ENCODE measurements around the gene RALBP1.

RALBP1 gene

DNA sequence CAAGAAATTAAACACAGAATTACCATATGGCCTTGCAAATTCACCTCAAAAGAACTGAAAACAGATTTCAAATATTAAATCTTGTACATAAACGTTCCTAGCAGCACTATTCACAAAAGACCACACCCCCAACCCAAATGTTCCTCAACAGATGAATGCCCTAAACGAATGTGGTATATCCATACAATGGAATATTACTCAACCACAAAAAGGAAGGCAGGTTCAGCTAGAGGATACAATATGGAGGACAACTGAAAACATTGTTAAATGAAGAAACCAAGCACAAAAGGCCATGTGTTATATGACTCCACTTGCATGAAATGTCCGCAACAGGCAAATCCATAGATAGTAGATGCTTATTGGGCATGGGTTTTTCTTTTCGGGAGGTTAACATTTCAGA lies 77.3 kb downstream of the RALBP1 start:
- no peak for TF ChIP-seq SPI1 (IDR thresholded peaks at IDR 0.05; ENCODE audit: low read depth, low read length)
- no peak for FAIRE-seq
- no peak for DNase-seq (ENCODE audit: insufficient read length, low spot score)

DNA sequence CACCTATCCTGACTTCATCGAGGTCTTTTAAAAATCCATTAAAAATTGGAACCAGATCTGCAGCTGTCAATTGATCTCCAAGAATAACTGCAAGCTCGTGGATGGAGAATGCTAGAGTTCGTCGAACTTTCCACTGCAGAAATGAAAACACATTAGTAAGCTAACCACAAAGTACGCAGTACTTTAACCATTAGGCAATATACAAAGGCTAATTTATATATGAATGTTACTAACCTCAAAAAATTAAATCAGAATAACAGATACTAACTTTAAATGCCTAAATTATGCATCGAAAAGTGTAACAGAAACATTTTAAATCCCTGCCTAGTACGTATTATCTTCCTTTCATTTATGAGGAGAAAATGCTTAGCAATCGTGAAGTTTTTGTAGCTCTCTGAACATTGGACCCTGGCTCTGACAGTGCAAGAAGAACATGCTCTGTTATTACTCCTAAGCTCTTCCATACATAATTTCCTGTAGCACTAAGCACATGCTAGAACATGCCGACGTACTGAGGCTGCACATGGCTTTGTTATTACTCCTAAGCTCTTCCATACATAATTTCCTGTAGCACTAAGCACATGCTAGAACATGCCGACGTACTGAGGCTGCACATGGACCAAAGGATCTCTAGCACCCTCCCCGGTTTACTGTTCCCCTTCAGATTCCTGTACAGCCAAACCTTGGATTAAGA lies 82.1 kb downstream of the RALBP1 start:
- FAIRE-seq (no peak), DNase-seq (ENCODE audit: insufficient read length, low spot score) (no peak)
- TF ChIP-seq POU2F2 (IDR thresholded peaks at IDR 0.05; ENCODE audit: low read depth, low read length): no peak
- TF ChIP-seq POLR2AphosphoS5 (IDR thresholded peaks at IDR 0.05; ENCODE audit: low read depth, low read length): no peak
- no peak for TF ChIP-seq TAF1 (IDR thresholded peaks at IDR 0.05; ENCODE audit: low read depth, low read length)
- TF ChIP-seq SPI1 (IDR thresholded peaks at IDR 0.05; ENCODE audit: low read depth, low read length): no peak
- TF ChIP-seq POLR2A (IDR thresholded peaks at IDR 0.05; ENCODE audit: low read depth, low read length): no peak
- TF ChIP-seq PAX5 (IDR thresholded peaks at IDR 0.05; ENCODE audit: insufficient read depth, low read length, severe bottlenecking): no peak

DNA sequence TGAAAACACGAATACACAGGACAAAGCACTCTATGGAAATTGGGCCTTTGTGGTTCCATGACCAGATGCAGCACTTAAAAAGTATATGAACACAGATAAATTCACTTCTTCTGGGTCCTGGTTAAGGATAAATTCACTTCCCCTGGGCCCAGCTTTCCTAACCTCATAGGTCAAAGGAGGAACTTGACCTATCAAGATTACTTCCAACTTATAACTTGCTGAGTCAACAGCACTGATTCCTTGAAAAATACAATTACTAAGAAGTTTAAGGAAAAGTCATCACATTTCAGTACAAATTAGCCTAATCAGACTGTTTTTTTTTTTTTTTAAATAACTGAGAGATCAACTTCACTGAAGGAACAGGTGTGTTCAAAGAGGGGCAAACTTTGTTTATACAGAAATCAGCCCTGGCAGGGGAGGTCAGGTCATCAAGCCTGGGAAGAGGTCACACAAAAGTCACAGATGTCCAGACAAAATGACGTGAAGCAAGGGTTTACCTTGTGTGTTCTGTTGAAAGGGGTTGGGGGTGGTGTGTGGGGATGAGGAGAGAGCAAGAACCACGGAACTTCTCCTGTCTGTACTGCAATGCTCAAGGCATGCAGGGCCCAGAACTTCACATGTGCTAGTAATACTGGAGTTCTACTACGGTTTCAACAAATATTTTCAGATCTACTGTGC lies 83.2 kb downstream of the RALBP1 start:
- TF ChIP-seq SPI1 (IDR thresholded peaks at IDR 0.05; ENCODE audit: low read depth, low read length) (no peak), POLR2AphosphoS5 (IDR thresholded peaks at IDR 0.05; ENCODE audit: low read depth, low read length) (no peak), POU2F2 (IDR thresholded peaks at IDR 0.05; ENCODE audit: low read depth, low read length) (no peak), POLR2A (IDR thresholded peaks at IDR 0.05; ENCODE audit: low read depth, low read length) (no peak), TAF1 (IDR thresholded peaks at IDR 0.05; ENCODE audit: low read depth, low read length) (no peak), PAX5 (IDR thresholded peaks at IDR 0.05; ENCODE audit: insufficient read depth, low read length, severe bottlenecking) (no peak)
- no peak for DNase-seq (ENCODE audit: insufficient read length, low spot score)
- FAIRE-seq: no peak

DNA sequence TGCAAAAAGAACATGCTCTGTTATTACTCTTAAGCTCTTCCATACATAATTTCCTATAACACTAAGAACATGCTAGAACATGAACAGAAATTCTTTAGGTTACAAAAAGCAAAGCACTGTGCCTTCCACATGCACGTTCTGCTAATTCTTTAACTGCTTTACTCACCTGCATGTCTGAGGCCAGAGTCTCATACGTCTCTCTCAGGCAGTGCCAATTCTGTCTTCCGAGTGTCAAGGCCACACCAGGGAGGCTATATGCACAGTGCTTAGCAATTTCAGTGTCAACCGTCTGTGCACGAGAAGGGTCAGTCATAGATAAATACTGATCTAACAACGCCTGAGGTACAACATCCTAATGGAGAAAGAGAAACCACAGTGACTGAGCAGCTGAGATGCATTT lies 83.9 kb downstream of the RALBP1 start:
- no peak for TF ChIP-seq SPI1 (IDR thresholded peaks at IDR 0.05; ENCODE audit: low read depth, low read length)
- TF ChIP-seq POU2F2 (IDR thresholded peaks at IDR 0.05; ENCODE audit: low read depth, low read length): no peak
- no peak for TF ChIP-seq TAF1 (IDR thresholded peaks at IDR 0.05; ENCODE audit: low read depth, low read length)
- TF ChIP-seq PAX5 (IDR thresholded peaks at IDR 0.05; ENCODE audit: insufficient read depth, low read length, severe bottlenecking): no peak
- TF ChIP-seq POLR2A (IDR thresholded peaks at IDR 0.05; ENCODE audit: low read depth, low read length): no peak
- no peak for TF ChIP-seq POLR2AphosphoS5 (IDR thresholded peaks at IDR 0.05; ENCODE audit: low read depth, low read length)
- no peak for DNase-seq (ENCODE audit: insufficient read length, low spot score)
- no peak for FAIRE-seq

DNA sequence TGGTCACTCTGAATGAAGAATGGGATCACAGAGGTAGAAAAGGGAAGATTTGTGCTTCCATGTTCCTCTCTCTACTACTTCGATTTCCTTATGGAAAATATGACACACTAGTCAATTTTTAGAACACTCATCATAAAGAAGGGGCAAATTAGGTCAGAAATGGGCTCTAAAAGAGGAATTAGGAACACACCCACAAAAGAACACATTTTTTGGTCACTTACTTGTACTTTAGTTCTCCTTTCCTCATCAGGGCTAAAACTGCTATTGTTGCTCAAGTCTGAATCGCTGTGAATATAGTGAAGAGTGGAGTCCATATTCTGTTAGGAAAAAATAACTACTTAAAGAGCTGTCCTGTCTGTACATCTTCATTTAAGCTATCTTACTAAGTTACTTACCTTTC lies 86.4 kb downstream of the RALBP1 start:
- TF ChIP-seq PAX5 (IDR thresholded peaks at IDR 0.05; ENCODE audit: insufficient read depth, low read length, severe bottlenecking) (no peak), POU2F2 (IDR thresholded peaks at IDR 0.05; ENCODE audit: low read depth, low read length) (no peak), POLR2A (IDR thresholded peaks at IDR 0.05; ENCODE audit: low read depth, low read length) (no peak), SPI1 (IDR thresholded peaks at IDR 0.05; ENCODE audit: low read depth, low read length) (no peak), TAF1 (IDR thresholded peaks at IDR 0.05; ENCODE audit: low read depth, low read length) (no peak), POLR2AphosphoS5 (IDR thresholded peaks at IDR 0.05; ENCODE audit: low read depth, low read length) (no peak)
- FAIRE-seq (no peak), DNase-seq (ENCODE audit: insufficient read length, low spot score) (no peak)

DNA sequence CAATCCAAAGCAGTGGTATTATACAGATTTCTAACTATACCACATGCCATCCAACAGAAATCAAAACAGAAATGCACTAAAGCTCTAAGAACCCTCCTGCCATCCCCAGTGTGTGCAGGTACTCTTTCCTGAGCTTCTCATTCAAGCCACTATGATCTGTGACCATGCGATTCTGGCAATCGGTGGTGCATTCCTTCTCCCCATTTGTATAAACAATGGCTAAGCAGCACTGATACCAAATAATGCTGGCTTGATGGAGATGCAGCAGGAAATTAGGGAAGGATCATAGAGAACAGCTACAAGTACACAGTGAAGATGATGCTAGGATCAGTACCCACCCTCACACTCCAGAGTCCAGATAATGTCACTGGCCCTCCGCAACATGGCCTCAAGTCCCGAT lies 87.3 kb downstream of the RALBP1 start:
- no peak for TF ChIP-seq SPI1 (IDR thresholded peaks at IDR 0.05; ENCODE audit: low read depth, low read length)
- no peak for TF ChIP-seq POLR2AphosphoS5 (IDR thresholded peaks at IDR 0.05; ENCODE audit: low read depth, low read length)
- no peak for TF ChIP-seq POLR2A (IDR thresholded peaks at IDR 0.05; ENCODE audit: low read depth, low read length)
- no peak for TF ChIP-seq PAX5 (IDR thresholded peaks at IDR 0.05; ENCODE audit: insufficient read depth, low read length, severe bottlenecking)
- TF ChIP-seq TAF1 (IDR thresholded peaks at IDR 0.05; ENCODE audit: low read depth, low read length): no peak
- TF ChIP-seq POU2F2 (IDR thresholded peaks at IDR 0.05; ENCODE audit: low read depth, low read length): no peak
- FAIRE-seq: no peak
- DNase-seq (ENCODE audit: insufficient read length, low spot score): no peak

DNA sequence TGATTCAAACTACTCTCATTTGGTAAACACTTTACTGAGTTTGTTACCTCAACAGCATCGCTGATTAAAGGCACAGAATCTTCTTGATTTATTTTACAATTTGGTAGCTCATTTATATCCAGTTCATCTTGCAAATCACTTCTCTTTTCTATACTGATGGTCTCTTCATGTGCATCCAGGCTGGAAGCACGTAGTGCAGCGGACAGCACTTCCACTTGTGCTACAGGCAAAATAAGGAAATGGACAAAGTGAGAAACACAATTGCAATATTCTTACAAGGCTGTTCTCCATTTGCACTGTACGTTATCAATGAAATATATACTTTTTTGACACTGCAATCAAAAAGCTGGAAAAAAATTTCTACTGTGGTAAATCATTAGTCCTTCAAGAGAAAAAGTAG lies 88.0 kb downstream of the RALBP1 start:
- FAIRE-seq (no peak), DNase-seq (ENCODE audit: insufficient read length, low spot score) (no peak)
- no peak for TF ChIP-seq POLR2AphosphoS5 (IDR thresholded peaks at IDR 0.05; ENCODE audit: low read depth, low read length)
- TF ChIP-seq TAF1 (IDR thresholded peaks at IDR 0.05; ENCODE audit: low read depth, low read length): no peak
- TF ChIP-seq SPI1 (IDR thresholded peaks at IDR 0.05; ENCODE audit: low read depth, low read length): no peak
- TF ChIP-seq POU2F2 (IDR thresholded peaks at IDR 0.05; ENCODE audit: low read depth, low read length): no peak
- no peak for TF ChIP-seq POLR2A (IDR thresholded peaks at IDR 0.05; ENCODE audit: low read depth, low read length)
- TF ChIP-seq PAX5 (IDR thresholded peaks at IDR 0.05; ENCODE audit: insufficient read depth, low read length, severe bottlenecking): no peak

DNA sequence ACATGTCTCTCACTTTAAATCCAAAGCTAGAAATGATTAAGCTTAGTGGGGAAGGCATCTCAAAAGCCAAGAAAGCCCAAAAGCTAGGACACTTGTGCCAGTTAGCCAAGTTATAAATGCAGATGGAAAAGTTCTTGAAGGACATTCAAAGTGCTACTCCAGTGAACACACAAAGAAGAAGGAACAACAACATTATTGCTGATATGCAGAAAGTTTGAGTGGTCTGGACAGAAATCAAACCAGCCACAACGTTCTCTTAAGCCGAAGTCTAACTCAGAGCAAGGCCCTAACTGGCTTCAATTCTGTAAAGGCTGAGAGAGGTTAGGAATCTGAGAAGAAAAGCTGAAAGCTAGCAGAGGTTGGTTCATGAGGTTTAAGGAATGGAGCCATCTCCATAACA lies 90.1 kb downstream of the RALBP1 start:
- FAIRE-seq (no peak), DNase-seq (ENCODE audit: insufficient read length, low spot score) (no peak)

DNA sequence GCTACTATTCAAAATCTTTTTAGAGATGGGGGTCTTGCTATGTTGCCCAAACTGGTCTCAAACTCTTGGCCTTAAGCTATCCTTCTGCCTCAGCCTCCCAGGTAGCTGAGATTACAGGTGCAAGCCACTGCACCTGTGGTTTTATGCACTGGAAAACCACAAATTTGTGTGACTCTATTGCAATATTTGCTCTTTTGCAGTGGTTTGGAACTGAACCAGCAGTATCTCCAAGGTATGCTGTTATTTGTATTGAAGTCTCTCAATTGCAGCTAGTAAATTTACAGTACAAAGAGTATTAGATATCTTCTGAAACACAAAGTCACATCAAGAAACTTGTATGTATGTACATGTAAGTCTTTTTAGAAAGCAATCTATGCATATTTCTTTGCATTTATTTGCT lies 92.9 kb downstream of the RALBP1 start:
- TF ChIP-seq POLR2A (IDR thresholded peaks at IDR 0.05; ENCODE audit: low read depth, low read length) (no peak), SPI1 (IDR thresholded peaks at IDR 0.05; ENCODE audit: low read depth, low read length) (no peak), POU2F2 (IDR thresholded peaks at IDR 0.05; ENCODE audit: low read depth, low read length) (no peak), TAF1 (IDR thresholded peaks at IDR 0.05; ENCODE audit: low read depth, low read length) (no peak), PAX5 (IDR thresholded peaks at IDR 0.05; ENCODE audit: insufficient read depth, low read length, severe bottlenecking) (no peak), POLR2AphosphoS5 (IDR thresholded peaks at IDR 0.05; ENCODE audit: low read depth, low read length) (no peak)
- DNase-seq (ENCODE audit: insufficient read length, low spot score) (no peak), FAIRE-seq (no peak)

More for the DNA sequence above, 90.1 kb downstream of the RALBP1 start:
- no peak for TF ChIP-seq POLR2AphosphoS5 (IDR thresholded peaks at IDR 0.05; ENCODE audit: low read depth, low read length)
- TF ChIP-seq POLR2A (IDR thresholded peaks at IDR 0.05; ENCODE audit: low read depth, low read length): no peak
- TF ChIP-seq POU2F2 (IDR thresholded peaks at IDR 0.05; ENCODE audit: low read depth, low read length): no peak
- no peak for TF ChIP-seq SPI1 (IDR thresholded peaks at IDR 0.05; ENCODE audit: low read depth, low read length)
- no peak for TF ChIP-seq TAF1 (IDR thresholded peaks at IDR 0.05; ENCODE audit: low read depth, low read length)
- no peak for TF ChIP-seq PAX5 (IDR thresholded peaks at IDR 0.05; ENCODE audit: insufficient read depth, low read length, severe bottlenecking)

Measured in GM12891 (cell line).